ENCODE data around the gene SSR1.

SSR1 gene

DNA sequence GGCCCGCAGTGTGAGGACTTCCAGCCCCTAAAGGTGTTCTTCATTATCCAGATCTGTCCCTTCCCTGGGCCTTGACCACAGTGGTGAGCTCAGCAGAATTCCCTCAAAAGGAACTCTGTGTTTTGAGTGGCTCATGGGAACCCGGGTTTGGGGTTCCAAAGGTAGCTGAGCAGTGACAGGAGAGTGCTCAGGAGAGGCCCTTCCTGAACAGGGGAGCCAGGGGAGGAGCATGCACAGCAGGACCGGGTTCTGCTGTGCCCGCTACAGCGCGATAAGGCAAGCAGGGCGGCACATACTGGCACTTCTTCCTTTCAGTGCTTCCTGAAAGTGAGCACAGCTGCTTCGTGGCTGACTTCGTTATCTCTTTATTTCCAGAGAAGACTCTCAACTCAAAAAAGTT, 88.3 kb downstream of the SSR1 start:
- no peak overlapping the region for H3K4me3 ChIP-seq (ENCODE audit: control insufficient read depth, low read depth, low read length)
- DNase-seq (ENCODE audit: low read depth): no peak
- TF ChIP-seq, protein P1, sequence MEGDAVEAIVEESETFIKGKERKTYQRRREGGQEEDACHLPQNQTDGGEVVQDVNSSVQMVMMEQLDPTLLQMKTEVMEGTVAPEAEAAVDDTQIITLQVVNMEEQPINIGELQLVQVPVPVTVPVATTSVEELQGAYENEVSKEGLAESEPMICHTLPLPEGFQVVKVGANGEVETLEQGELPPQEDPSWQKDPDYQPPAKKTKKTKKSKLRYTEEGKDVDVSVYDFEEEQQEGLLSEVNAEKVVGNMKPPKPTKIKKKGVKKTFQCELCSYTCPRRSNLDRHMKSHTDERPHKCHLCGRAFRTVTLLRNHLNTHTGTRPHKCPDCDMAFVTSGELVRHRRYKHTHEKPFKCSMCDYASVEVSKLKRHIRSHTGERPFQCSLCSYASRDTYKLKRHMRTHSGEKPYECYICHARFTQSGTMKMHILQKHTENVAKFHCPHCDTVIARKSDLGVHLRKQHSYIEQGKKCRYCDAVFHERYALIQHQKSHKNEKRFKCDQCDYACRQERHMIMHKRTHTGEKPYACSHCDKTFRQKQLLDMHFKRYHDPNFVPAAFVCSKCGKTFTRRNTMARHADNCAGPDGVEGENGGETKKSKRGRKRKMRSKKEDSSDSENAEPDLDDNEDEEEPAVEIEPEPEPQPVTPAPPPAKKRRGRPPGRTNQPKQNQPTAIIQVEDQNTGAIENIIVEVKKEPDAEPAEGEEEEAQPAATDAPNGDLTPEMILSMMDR (IDR thresholded peaks at IDR 0.05; ENCODE audit: control insufficient read depth, insufficient read depth, low read depth, low read length, missing control alignments): no peak

DNA sequence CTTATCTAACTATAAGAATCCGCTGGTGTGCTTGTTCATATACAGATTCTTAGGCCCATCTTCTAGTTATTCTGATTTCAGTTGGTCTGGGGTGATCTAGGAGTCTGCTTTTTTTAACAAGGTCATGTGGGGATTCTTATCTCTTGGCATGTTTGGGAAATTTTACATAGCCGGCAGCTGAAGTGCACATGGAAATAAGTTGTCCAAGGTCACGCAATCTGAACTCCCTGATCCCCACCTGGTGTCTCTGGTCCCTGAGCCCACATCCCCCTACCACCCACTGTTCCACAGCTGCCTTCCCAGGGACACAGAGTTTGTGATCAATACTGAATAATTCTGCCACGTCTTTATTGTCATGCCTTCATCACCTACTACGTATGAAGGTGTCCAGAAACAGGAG, 90.8 kb downstream of the SSR1 start:
- no peak overlapping the region for H3K4me3 ChIP-seq (ENCODE audit: control insufficient read depth, low read depth, low read length)
- no peak for DNase-seq (ENCODE audit: low read depth)
- TF ChIP-seq, protein P1 (IDR thresholded peaks at IDR 0.05; ENCODE audit: control insufficient read depth, insufficient read depth, low read depth, low read length, missing control alignments): no peak

DNA sequence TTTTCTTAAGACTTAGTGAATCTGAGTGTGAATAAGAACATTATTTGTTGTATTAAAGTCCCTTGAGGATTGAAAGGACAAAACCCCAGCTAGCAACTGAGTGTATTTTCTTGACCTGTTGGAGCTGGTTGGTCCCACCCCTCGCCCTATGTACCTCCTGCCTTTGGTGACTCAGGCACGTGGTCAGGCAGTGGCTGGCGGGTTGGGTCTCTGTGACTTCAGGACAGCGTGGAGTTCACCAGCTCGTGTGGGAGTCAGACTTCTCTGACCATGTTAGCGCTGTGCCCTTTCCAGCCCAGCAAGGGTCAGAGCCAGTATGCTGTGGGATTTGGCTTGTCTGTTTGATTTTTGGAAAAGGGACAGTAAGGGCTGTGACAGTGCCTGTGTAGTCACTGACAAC, 93.7 kb downstream of the SSR1 start:
- no peak overlapping the region for H3K4me3 ChIP-seq (ENCODE audit: control insufficient read depth, low read depth, low read length)
- TF ChIP-seq, protein P1 (IDR thresholded peaks at IDR 0.05; ENCODE audit: control insufficient read depth, insufficient read depth, low read depth, low read length, missing control alignments): no peak
- no peak for DNase-seq (ENCODE audit: low read depth)

- H3K4me3 ChIP-seq (ENCODE audit: control insufficient read depth, low read depth, low read length): no peak overlapping the region
- TF ChIP-seq, protein P1 (IDR thresholded peaks at IDR 0.05; ENCODE audit: control insufficient read depth, insufficient read depth, low read depth, low read length, missing control alignments): no peak
- no peak for DNase-seq (ENCODE audit: low read depth)
These were observed 94.5 kb downstream of the SSR1 start for GRCh38 chr6:7218406-7218988.

Data from AG09309 (cell line).